Measurements from ENCODE around the gene RERG.

The RERG gene

DNA sequence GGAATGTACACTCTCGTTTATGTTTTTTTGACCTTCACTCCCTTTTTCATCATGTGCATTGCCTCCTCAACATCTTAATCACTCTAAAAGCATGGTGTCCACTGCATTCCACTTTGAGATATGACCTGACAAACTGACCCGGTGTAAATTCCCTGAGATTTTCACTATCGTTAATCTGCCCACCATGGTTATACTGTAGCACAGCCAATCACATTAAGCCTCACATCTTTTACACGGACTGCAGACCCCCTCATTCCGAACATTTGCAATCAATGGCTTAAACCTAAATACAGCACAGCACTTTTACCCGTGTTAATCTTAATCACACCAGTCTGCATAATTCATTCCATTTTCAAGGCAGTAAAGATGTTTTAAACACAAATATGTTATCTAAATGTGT lies 2.4 kb downstream of the RERG start:
- DNase-seq (ENCODE audit: low read depth), result no peak

DNA sequence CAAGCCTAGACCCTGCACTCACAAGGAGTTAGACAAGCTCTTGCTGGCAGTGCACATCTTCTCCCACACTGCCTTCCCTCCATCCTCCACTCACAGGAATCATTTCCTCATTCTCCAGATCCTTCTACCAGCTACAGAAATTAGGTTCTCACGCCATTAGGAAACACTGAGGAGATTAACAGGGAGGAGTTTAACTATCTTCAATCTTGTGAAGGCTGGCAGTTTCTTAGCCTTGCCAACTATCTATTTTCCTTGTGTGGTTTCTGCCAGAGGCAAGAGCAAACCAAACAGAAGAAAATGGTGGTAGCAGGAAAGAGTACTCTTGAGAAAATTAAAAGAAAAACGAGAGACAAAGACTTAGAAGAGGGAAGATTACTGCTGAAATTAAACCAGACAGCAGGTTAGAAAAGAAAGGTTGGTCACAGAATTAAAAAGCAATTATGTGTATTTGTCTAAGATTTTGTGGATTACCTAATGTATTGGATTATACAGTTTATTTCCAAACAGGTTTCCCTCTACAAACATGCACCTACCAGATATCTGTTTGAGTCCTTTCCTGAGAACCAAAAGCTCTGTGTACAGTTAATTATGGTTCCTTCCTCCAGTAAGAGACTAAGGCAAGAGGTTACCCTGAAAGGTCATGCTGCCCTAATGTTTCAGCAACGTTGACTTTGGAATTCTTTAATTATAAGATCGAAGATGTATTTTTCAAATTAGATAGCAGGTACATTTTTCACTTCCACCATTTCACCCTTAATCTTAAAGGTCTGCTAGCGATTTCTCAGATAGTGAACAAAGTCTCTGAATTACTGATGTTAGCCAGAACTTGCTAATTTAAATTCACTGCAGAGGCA lies 5.0 kb downstream of the RERG start:
- no peak for DNase-seq (ENCODE audit: low read depth)

DNA sequence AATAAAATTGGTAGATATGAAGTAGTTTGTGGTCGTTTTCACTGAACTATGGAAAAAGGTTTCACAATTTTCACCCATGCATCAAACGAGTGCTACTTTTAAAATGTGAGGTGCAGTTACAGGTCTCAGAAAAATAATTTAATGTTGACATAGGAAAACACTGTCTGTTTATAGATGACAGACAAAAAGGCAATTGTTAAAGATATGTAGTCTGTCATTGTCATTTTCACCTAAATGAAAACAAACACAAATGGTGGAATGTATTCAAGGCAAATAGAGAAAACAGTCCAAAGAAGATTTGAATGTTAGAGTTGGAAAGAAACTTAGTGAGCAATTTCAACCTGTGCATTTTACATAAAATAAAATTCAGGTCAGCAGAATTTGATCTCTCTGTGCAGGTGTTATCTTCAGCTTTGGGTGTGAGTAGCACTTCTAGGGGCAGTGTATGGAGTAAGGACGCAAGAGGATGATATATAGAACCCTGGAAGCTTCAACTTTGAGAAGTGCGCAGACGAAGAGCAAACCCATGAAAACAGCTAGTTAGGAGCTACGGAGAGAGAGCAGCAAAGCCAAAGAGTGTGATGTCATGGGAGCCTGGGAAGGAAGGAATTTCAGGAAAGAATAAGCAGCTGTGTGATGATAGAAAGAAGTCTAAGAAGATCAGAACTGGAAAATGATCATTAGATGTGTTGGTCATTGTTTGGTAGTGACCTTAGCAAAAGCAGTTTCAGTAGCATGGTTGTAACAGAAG lies 6.2 kb downstream of the RERG start:
- no peak for DNase-seq (ENCODE audit: low read depth)

DNA sequence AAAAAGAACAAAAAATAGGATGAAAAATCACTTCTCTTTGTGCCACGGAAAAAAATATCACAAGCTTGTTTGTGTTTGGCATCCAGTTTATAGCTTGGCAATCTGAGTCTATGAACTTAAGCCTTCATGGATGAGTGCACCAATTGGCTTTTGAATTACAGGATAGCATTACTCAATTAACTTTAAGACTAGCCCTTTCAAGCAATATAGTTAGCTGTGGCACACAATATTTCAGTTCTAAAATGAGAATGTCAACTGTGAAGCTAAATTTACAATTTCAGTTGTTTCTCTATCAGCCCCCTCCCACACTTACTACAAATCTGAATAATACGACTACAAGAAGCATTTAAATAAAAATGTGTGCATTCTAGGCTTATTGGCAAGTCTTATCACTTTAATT lies 8.3 kb downstream of the RERG start:
- no peak for DNase-seq (ENCODE audit: low read depth)

DNA sequence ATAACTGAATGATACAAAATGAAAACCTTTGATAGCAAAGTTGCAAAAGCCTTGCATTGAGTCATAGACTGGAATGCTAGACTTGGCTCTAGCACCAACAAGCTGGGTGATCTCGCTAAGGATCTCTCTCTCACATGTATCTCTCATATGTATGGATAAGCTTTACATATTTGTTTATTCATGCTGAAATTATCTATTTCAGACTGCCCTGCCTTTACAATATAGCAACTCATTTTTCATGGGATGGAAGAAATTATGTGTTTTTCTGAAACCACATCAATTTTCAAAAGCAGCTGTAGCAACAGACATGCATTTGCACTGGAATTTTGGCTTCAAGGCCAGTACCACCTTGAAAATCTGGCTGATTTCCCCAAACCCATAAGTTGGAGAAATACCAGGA lies 11.4 kb downstream of the RERG start:
- peak; percentile 42 for DNase-seq (ENCODE audit: low read depth)

DNA sequence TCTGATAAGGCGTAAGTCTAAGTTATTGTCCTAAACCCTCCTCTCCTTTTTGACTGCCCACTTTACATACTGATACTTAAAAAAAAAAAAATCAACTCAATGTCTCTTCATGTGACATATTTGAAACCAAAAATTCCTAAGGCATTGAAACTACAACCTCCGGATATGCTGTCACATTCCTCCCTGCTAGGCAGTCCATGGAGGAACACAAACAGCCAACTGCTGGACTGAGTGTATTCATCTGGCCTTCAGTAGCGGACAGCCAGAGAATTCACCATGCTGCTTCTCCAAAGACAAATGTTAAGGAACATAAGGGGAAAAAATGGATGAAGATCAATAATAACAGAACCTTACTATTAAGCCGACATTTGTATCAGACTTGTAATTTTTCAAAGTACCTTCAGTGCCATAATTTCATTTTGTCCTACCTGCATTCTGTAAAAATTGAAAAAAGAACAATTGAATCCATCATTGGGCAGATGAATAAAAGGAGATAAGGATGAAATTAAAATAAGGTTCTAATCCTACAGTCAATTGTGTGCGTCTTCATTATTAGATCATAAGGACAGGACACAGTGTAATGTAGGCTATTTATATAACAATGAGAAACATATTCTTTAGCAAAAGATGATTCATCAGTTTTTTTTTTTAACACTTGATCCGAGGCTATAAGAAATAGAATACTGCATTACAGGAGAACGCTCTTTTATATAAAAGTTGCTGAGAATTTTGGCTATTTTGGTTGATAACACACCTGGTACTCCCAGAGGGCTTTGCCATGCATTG lies 12.2 kb downstream of the RERG start:
- DNase-seq (ENCODE audit: low read depth), result no peak

DNA sequence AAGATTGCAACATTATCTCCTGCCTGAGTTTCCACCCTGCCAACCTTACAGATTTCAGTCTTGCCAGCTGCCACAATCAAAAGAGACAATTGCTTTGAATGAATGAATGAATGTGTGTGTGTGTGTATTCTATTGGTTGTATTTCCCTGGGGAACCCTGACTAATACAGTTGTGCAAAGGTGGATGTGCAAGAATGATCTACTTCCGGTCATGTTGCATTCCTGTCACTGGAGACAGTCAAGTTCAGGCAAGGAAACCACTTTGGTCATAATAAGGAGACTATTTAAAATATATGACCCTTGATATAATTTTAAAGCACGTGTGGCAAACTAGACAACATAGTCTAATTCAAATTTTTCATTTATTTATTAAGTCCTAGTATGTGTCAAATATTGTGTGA lies 13.1 kb downstream of the RERG start:
- no peak for DNase-seq (ENCODE audit: low read depth)

DNA sequence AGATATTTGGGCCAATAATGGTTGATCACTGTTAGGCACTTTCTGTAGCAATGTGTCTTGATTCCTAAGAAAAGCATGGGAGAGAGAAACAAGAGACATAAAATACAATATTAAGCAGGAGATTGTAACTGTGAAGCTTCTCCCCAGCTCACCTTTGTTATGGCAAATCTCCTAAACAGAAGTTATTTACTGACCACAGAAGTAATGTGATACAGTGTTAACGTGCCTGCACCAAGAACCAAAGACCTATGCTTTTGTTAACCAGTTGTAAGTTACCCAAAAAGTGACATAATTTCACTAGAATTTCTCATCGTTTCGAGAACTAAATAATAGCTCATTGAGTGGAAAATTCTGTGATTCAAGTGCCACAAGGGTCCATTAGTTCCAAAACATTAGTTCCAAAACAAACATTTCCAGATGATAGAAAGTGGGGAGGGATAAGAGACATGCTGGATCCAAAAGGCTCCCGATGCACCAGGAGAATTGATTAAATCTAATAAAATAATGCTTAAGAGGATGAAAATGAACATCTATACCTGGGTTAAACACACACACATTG lies 14.3 kb downstream of the RERG start:
- DNase-seq (ENCODE audit: low read depth), result no peak

DNA sequence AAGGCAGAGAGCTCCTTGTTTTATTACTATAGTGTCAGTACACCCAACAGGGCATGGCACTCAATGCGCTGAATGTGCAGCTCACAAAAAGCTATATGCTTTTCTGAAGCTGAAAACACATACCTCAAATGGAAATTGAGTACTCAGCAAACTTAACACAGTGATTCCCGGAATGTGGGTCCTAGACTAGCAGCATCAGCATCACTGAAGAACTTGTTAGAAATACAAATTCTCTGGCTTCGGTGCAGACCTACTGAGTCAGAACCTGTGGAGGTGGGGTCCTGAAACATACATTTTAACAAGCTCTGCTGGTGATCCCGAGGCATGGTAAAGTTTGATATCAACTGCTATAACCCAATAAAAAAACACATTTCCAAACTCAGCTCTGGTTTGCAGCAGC lies 14.9 kb downstream of the RERG start:
- DNase-seq (ENCODE audit: low read depth), result no peak

DNA sequence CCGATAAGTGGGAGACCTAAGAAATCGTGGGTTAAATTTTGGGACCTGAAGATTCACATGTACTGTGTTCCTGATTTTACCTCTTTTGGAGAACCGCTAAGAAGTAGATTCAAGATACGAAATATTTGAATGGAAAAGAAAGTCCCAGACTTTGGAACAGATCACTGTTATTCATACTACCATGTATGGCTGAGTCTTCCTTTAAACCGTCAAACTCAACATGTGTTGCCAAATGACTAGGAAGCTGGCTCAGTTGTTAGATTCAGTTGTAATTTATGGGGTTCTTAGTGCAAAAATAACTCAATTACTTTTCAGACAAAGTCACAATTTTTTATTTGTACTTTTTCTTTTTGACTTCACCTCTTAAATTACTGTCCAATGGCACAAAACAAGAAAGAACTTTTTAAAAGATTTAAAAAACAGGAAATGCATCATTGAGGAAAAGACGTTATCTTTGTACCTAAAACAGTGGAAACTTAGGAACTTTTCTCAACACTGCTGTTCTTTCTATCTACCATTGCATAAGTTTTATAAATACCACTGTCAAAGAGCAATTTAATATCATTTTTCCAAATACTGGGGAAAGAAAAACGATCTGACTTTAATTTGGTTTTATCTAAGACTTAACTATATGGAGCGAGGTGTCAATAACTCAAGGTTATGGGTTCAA lies 15.7 kb downstream of the RERG start:
- DNase-seq (ENCODE audit: low read depth), result peak; percentile 21

DNA sequence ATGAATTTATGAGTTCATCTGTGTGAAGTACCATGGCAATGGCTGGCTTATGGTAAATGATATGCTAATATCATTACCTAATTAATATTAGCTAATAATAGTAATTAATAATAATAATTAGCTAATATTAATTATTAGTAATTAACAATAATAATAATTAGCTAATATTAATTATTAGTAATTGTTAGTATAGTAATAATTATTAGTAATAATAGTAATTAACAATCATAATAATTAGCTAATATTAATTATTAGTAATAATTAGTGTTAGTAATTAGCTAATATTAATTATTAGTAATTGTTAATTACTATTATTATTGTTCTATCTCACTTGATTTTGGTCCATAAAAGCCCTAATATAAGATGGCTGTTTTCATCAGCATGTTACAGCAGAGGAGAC lies 19.8 kb downstream of the RERG start:
- DNase-seq (ENCODE audit: low read depth), result no peak

DNA sequence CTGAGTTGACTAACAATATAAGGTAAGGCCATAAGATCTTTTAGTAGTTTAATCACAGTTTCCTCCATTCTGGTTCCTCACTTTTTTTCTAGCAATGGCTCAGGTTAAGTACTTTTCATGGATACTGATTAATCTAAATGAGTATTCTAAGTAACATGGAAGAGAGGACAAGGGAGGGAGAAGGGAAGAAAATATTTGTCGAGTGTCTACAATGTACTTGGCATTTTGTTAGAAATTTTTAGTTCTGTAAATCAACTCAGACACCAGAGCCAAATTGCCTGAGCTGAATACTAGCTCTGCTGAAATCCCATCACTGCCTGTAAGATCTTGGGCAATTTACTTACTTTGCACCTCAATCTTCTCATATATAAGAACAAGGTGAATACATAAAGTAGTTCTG lies 20.2 kb downstream of the RERG start:
- DNase-seq (ENCODE audit: low read depth), result no peak

DNA sequence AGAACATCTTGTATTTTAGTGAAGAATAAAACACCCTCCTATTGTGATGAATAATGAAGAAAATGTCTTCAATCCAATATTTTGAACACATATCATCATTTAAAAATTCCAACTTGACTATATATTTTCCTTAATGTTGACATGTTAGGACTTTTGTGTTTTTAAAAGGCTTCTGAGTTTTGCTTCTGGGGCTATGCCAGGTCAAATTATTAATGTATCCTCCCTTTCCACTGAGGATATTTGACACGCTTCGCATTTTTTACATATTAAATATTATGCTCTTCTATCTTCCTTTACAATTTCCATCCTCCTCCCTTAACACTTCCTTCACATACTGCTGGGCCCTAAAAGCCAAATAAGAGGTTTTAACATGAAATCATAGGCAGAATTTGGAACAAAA lies 20.6 kb downstream of the RERG start:
- DNase-seq (ENCODE audit: low read depth), result no peak

DNA sequence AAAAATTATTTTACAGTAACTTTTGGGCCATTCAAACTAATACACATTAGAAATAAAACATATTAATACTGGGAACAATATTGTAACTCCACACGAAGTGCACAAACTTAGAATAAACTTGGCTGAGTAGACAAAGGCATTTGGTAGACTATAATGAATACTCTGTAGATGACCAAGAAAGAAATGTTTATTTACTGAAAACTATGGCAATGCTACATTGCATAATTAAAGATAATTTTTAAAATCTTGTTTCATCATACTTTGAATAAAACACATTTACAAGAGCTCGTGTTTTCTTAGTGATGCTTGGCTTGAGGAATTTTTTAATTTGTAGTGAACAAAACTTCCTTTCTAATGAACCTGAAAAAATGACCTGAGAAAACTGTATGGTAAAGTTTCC lies 21.3 kb downstream of the RERG start:
- no peak for DNase-seq (ENCODE audit: low read depth)

DNA sequence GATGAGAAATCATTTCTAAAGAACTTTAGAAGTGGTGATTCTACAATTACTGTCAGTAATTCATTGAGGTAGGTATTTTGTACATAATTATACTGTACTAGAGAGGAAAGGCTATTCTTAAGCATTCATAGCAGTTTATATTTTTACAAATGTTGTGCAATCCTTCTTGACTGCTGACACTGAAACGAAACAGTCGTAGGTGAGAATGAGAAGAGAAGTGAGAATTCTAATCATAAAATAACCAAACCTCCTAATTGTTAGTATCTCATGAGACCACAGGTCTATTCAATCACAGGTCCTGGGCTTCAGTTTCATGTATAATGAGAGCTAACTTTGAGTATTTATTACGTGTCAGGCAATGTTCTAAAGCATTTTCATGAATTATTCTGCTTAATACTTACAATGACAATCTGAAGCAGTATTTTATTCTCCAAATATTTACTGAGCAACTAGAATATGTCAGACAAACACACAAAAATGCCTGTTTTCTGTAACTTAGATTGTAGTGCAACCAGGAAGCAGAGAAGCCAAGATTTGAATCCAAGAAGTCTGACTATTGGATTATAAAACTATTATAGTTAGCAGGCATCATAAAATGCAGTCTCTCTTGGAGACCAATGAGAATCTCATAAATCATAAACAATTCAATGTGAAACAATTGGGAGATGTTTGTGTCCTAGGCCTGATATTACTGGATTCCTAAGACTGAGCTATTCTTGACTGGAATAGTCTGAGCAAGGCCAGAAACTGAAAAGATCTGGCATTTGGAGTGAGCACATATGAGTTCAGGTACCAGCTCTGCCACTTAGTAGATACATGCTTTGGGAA lies 24.3 kb downstream of the RERG start:
- no peak for DNase-seq (ENCODE audit: low read depth)

DNA sequence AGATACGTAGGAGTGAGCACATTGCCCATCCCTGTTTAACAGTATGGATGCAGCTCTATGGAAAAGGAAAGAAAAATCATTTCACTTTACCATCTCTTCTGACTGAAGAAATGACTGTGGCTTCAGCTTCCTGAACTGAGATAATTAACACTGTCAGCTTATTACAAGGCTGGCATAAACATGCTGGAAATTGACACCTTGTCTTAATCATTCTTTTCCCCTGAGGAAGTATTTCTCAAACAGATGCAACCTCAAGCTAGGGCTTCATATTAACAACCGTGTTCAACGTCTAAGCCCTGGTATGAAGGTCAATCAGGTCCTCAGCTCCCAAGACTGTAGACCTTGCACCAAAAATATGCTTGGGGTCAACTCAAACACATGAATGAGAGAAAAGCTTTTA lies 25.0 kb downstream of the RERG start:
- DNase-seq (ENCODE audit: low read depth), result no peak

DNA sequence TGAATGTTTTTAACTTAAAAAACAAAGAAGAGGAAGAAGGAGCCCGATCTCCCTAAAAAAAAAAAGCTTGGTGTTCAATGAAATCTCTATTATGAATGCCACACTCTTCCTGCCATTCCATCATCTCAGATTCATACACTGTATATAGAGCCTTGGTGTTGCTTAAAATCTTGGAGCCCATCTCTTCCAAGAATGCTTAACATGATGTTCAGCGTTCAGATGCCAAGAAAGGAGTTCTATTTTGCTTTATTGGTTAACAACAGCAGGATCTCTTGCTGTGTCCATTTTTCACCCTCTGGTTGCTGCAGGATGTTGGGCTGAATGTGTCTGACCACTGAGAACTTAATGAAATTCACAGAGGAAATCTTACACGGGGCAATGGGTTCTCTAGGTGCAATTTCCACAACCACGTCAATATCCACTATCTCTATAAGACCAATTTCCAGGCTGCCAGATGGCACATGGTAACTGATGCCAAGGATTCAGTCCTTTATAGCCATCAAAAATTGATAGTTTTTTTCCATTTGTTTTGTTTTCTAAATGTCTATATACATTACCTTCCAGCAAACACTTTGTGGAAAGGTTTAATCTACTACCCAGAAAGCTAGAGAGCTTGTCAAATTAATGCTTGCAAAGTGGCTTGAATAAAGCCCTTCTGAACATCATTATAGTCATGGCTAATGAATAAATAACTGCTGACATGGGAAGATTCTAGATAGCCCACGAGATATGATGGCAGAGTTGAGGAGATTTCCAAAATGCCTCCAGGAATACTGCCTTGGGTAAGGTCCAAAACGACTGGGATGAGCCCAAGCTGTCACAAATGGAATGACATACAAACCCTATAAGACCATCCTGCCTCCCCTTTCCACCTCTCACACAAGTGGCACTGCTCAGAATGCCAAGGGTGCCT lies 26.5 kb downstream of the RERG start:
- no peak for DNase-seq (ENCODE audit: low read depth)

DNA sequence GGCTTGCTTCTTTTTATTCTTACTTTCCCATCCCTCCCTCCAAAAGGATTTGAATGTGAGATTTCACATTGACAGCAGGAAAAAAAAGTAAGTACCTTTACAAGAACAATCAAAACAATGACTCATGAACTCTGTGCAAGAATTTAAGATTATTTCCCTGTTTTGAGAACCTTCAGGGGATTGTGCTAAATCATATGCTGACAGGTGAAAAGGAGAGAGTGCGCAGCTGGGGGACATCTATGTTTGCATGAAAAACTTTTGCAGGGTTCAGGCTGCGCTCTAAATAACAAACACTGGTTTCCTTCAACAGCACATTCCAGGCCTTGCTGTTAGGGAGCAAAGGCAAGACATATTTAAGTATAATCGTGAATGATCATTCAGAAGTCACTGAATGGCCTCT lies 27.3 kb downstream of the RERG start:
- no peak for DNase-seq (ENCODE audit: low read depth)

DNA sequence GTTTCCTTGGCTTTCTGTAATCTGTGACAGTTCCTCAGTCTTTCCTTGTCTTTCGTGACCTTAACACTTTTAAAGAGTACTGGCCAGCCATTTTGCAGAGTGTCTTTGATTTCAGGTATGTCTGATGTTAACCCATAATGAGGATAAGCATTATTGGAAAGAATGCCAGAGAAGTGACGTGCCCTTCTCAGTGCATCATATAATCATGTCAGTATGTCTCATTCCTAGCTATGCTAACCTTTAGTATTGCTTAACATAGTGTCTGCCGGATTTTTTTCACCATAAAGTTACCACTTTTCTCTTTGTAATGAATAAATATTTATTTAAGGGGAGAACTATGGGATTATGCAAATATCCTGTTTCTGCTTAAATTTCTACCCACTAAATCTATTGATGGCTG lies 28.5 kb downstream of the RERG start:
- DNase-seq (ENCODE audit: low read depth), result no peak

DNA sequence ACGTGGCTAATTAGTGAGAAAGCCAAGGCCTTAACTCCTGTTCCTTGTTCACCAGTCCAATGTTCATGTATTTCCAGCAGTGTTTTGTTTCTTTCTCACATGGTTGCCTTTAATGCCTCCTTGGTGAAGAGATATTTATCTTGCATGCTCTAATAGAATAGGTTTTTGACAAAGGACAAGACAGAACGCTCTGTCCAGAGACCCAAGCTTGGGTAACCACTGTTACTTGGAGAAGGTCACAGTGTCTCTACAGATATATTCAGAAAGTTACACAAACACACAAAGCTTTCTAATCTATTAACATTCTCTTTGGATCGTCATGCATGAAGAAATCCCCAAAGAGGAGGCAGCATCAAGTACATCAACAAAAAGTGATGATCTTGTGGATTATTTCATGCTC lies 33.1 kb downstream of the RERG start:
- DNase-seq (ENCODE audit: low read depth), result no peak
